NB4 (cell line): ENCODE measurements around the gene RALB.

Experiments used
- DNase-seq: peaks from one replicate; pipeline ENCODE4 v3.0.0; 2010; ENCODE audit warnings: low read depth
- H3K4me3 ChIP-seq: one replicate; pipeline ENCODE4 v1.5.1; 2011; ENCODE audit warnings: mild to moderate bottlenecking, low read depth, low read length, moderate library complexity
- MYC ChIP-seq: IDR thresholded peaks from 2 replicates; pipeline ENCODE4 v1.6.1; 2011; ENCODE audit warnings: low read depth, low read length
- POLR2A ChIP-seq: IDR thresholded peaks from 2 replicates; pipeline ENCODE4 v1.6.1; 2011; ENCODE audit warnings: mild to moderate bottlenecking; ENCODE audit not compliant: insufficient read length; ENCODE audit errors: extremely low read depth
- TF ChIP-seq, protein P1 (sequence below): IDR thresholded peaks from one replicate; pipeline ENCODE4 v1.5.1; 2012; ENCODE audit warnings: low read depth, low read length
- TF ChIP-seq, protein P2 (sequence below): IDR thresholded peaks from 2 replicates; pipeline ENCODE4 v1.6.1; 2011; ENCODE audit warnings: low read depth, low read length

Gene RALB

GRCh38 chr2:120224256-120224655 is 28.4 kb upstream of the RALB start:
- no peak overlapping the region for H3K4me3 ChIP-seq
- TF ChIP-seq, protein P1, sequence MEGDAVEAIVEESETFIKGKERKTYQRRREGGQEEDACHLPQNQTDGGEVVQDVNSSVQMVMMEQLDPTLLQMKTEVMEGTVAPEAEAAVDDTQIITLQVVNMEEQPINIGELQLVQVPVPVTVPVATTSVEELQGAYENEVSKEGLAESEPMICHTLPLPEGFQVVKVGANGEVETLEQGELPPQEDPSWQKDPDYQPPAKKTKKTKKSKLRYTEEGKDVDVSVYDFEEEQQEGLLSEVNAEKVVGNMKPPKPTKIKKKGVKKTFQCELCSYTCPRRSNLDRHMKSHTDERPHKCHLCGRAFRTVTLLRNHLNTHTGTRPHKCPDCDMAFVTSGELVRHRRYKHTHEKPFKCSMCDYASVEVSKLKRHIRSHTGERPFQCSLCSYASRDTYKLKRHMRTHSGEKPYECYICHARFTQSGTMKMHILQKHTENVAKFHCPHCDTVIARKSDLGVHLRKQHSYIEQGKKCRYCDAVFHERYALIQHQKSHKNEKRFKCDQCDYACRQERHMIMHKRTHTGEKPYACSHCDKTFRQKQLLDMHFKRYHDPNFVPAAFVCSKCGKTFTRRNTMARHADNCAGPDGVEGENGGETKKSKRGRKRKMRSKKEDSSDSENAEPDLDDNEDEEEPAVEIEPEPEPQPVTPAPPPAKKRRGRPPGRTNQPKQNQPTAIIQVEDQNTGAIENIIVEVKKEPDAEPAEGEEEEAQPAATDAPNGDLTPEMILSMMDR, result no peak
- TF ChIP-seq, protein P2, sequence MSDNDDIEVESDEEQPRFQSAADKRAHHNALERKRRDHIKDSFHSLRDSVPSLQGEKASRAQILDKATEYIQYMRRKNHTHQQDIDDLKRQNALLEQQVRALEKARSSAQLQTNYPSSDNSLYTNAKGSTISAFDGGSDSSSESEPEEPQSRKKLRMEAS, result no peak
- TF ChIP-seq POLR2A, result no peak
- no peak for TF ChIP-seq MYC
- no peak for DNase-seq

- H3K4me3 ChIP-seq, result no peak overlapping the region
- no peak for TF ChIP-seq POLR2A
- TF ChIP-seq, protein P2, result no peak
- TF ChIP-seq, protein P1, result no peak
- no peak for TF ChIP-seq MYC
- DNase-seq, result no peak
Measured at GRCh38 chr2:120224735-120225548, 27.7 kb upstream of the RALB start.

DNA sequence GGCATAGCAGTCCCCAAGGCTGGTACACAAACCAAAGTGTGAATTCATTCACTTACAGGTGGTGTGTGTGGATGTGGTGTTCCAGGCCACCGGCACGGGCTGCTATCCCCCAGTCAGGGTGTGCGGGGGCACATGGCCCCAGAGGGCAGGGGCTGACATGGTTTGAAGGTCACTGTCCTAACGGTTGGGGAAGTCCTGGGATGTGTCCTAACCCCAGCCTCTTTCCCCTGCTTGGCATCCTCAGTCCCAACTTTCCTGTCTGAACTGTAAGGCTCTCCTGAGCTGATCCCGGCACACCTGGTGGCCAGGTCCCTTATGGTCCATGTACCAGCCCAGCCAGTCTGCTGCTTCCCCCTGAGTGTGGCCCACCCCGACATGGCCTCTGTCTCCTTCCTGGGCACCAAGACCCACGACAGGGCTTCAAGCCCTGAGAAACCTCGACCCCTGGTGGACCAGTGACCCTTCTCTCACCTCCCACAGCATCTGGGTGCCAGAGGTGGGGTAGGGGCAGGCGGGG is 27.0 kb upstream of the RALB start:
- no peak overlapping the region for H3K4me3 ChIP-seq
- DNase-seq, result no peak
- TF ChIP-seq, protein P2, result no peak
- TF ChIP-seq, protein P1, result no peak

DNA sequence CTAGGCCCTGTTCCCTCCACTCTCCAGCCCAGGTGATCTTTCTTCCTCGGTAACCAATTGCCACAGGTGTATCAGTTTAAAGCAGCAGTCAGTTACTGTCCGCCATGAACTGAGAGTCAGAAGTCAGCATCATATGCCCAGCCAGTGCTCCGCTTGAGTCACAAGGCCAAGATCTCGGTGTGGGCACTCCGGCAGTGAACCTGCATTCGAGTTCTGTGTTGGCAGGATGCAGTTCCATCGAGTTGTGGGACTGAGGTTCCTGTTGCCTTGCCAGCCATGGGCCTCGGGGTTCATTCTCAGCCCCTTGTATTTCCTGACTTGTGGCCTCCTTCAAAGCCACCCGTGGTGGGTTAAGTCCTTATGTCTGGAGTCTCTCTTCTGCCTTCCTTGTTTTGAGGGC is 26.3 kb upstream of the RALB start:
- DNase-seq, result no peak
- TF ChIP-seq, protein P2, result no peak
- TF ChIP-seq, protein P1, result no peak
- no peak for TF ChIP-seq MYC
- TF ChIP-seq POLR2A, result no peak
- no peak overlapping the region for H3K4me3 ChIP-seq

DNA sequence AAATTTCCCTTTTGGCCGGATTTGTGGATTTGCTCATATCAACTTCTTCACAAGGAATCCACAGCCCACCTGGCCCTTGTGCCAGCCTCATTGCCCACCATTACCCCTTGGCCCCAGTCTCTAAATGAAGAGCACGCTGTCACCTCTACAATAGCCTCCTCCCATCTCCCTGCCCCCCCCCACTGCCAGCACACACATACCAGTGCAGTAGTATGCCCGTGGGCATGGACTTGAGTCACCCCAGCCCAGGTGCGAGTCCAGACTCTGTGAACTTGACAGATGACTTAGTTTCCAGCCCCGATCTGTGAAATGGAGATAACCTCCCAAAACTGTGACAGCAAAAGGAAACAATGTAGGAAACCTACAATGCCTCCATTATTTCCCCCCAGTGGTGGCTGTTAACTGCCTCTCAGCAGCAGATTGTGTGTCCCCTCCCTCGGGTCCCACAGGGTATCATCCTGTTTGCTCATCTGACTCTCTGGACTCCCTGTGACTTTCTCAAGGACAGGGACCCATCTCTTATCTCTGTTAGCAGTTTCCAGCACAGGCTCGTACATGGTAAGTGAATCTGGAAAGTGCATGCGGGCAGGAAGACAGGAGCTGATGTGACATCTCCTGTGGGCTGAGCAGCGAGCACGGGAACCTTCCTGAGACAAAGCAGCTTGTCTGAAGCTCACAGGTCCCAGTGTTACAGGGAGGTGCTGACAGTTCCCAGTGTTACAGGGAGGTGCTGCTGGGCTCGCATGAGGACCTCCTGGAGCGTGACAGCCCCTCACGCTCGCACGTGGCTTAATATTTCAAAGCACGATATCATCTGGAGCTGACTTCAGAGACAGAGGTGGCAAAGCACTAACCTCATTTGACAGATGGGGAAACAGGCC is 25.3 kb upstream of the RALB start:
- no peak overlapping the region for H3K4me3 ChIP-seq
- no peak for TF ChIP-seq POLR2A
- no peak for TF ChIP-seq MYC
- TF ChIP-seq, protein P1, result no peak
- TF ChIP-seq, protein P2, result no peak
- no peak for DNase-seq
